Testis (tissue), 2 donors: ENCODE data around the gene LIMS2.

Experiments
- POLR2A ChIP-seq: fragments of 450-650 bp; IDR thresholded peaks from one replicate; pipeline ENCODE4 v1.6.1; 2017; ENCODE audit warnings: antibody characterized with exemption, mild to moderate bottlenecking, moderate library complexity
- TF ChIP-seq, protein P1 (sequence below), 3 experiments: fragments of 450-650 bp in 2 of 3; fragments of 200-600 bp in 1 of 3; sonication (generic) in 1 of 3; IDR thresholded peaks; one replicate each; pipeline ENCODE4 v1.5.1; 2016 to 2019; ENCODE audit warnings: antibody characterized with exemption in 3 of 3, mild to moderate bottlenecking in 2 of 3, moderate library complexity in 1 of 3

DNA sequence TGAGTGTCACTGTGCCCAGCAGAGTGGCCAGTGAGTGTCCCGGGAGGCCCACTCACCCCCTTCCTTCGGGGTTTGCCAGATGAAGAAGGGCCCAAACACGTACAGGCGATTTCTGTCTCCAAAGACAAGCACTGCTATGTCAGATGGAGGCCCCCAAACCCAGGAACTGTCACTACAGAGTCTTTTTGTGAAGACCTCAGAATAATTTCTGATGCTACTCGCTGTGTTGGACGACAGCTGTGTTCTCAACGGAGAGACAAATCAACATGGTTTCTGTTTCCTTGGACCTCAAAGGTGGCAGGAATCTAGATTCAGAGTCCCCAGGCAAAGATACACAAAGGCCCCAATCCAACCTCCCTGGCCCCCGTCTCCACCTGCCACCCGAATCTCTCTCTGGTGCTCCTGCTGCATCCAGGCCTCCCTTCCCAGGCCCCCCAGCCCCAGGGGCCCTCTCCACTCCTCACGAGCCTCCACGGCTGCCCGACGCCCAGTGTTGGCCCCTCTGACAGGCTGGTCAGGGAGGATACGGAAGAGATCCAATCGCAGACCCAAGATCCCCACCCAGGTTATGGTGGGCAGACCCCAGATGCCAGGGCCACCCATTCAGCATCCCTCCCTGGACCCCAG, 31.8 kb downstream of the LIMS2 start:
- TF ChIP-seq, protein P1, sequence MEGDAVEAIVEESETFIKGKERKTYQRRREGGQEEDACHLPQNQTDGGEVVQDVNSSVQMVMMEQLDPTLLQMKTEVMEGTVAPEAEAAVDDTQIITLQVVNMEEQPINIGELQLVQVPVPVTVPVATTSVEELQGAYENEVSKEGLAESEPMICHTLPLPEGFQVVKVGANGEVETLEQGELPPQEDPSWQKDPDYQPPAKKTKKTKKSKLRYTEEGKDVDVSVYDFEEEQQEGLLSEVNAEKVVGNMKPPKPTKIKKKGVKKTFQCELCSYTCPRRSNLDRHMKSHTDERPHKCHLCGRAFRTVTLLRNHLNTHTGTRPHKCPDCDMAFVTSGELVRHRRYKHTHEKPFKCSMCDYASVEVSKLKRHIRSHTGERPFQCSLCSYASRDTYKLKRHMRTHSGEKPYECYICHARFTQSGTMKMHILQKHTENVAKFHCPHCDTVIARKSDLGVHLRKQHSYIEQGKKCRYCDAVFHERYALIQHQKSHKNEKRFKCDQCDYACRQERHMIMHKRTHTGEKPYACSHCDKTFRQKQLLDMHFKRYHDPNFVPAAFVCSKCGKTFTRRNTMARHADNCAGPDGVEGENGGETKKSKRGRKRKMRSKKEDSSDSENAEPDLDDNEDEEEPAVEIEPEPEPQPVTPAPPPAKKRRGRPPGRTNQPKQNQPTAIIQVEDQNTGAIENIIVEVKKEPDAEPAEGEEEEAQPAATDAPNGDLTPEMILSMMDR (IDR thresholded peaks at IDR 0.05) = no peak
- no peak for TF ChIP-seq POLR2A
